Activated naive CD4-positive, alpha-beta T cell treated with anti-CD3 and anti-CD28 coated beads, Interleukin-2, amount 50 U/mL, for 16 hours (primary cell): Measurements from ENCODE around the gene ASCC3.
A peak's percentile ranks its signal among the peaks of the same experiment; 100 is the strongest.

ENCODE experiments used
- DNase-seq: peaks from one replicate; pipeline ENCODE4 v3.0.0-alpha.2; 2020

ASCC3 gene

DNA sequence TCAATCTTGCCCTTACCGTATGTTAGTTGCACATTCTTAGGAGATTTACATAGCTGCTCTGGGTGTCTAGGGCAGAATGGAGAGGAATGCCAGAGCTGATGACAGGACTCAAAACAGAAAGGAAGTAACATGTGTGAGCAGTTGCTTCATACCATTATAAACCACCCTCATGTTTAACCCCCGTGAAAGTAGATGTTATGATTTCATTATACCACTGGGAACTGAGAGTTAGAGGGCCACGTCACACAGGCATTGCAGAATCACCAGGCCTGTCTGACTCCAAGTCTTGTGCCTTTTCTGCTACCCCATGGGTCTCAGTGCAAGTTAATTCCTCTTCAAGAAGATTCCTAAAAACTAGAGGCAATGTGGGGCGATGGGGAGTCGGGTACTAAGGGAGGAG lies 392.9 kb downstream of the ASCC3 start:
- no peak for DNase-seq

DNA sequence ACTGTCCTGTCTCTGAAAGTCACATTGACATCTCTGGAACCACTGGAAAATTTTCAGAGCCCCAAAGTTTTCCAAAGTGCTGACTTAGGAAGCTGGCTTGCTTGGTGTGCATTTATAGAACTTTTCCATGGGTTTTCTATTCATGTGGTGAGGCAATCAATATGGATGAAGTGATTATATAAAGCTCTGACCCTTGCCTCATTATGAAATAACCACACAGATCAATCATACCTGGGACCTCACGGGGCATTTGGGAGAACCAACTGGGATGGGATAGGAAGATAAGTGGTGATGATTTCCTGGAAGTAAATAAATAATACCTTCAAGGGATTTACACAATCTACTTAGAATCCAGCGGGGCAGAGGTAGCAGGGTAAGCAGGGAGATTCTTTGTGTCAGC lies 393.5 kb downstream of the ASCC3 start:
- DNase-seq = no peak

DNA sequence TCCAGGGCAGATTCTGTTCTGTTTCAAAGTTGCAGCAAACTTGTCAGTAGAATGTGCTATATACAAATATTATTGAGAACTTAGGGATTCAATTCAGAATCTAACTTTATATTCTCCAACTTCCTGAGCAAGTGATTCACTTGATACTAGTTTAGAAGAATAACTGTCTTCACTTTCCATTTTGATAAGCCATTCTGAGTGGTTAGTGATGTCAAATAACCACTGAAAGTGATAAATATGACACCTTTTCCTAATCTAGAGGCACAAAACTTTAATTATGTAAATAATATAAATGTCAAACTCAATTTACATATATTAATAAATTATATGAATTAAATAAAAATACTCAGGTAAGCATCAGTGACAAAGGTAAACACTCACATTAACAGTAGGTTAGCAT lies 395.9 kb downstream of the ASCC3 start:
- no peak for DNase-seq

DNA sequence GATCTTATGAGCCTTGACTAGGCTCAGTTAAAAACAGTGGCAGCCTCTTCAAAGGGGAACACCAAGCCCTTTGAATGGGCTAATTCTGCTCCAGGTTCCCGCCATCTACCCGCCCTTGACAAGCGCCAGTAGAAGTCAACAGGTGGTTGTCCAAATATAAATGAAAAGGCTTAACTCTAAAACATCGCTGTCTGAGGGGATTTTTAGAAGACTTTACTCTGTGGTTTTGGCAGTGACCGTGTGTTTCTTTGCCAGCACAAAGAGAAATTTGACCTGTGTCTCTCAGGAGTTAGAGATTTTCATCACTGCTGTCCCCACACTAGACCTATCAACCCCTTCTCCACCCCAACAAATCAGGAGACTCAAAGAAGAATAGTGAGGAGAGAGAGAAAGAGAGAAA lies 396.7 kb downstream of the ASCC3 start:
- no peak for DNase-seq

DNA sequence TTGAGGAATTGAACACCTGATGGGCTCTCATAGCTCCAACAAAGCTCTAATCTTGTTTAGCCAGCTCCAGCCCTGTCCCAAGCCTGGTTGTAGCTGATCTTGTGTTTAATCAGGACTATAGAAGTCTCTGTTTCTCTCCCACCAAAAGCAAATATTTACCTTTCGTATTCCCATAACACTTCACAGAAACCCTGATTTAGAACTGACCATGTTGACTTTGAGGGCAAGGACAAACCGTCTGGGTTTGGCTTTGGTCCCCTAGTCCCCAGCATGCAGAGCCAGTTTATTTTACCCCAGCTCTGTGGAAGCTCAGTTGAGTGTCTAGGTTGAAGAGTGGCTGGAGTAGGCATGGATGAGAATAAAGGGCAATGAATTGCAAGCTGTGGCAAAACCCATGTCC lies 398.4 kb downstream of the ASCC3 start:
- no peak for DNase-seq

DNA sequence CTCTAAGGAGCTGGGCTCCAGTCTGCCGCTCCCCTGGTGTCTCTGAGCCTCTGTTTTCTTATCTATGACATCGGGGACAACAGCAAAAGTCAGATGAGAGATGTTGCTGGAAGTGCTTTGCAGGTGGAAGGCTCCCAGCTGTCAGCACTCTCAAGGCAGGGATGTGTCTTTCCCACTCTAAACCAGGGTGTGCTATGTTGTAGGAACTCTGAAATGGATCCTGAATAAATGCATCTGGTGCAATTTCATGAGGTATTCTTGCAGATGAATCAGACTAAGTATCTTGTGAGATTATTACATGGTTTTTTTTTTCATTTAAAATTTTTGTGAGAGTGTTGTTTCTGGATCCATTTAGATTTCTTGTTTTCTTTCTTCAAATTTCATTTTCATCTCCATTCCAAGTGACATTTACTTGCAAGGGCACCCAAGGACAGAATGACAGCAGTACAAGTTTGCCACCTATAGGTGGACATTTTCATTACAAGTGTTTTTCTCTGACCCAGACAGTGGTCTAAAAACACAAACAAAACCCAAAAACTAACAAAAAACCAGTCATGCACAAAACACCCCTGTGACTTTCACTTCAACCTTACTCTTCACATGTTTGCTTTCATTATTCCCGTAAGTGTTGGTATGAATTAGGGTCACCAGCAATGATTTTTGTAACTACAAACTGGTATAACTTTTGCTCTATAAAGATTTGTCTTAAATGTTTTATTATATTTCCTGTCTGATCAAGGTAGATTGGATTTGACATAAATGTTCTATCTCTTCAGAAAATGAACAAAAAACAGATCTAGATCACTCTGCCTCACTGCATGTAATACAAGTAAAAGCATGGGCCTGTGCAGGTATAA lies 401.7 kb downstream of the ASCC3 start:
- no peak for DNase-seq

DNA sequence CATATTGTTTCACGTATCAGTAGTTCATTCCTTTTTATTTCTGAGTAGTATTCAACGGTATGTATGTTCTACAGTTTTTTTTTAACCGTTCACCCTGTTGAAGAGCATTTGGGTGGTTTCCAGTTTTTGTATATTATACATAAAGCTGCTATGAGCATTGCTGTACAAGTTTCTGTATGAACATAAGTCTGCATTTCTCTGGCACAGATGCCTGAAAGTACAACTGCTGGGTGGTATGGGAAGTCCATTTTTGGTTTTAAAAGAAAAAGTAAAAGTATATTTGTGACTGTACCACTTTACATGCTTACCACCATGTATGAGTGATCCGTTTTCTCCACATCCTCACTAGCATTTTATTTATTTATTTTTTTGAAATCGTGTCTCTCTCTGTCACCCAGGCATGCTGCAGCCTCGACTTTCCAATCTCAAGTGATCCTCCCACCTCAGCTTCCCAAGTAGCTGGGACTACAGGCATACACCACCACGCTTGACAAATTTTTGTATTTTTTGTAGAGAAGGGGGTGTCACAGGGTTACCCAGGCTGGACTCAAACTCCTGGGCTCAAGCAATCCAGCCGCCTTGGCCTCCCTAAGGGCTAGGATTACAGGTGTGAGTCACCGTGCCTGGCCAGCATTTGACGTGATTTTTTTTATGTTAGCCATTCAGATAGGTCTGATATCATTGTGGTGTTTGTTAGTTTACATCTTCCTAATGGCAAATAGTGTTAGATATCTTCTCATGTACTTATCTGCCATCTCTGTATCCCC lies 405.4 kb downstream of the ASCC3 start:
- DNase-seq = no peak

DNA sequence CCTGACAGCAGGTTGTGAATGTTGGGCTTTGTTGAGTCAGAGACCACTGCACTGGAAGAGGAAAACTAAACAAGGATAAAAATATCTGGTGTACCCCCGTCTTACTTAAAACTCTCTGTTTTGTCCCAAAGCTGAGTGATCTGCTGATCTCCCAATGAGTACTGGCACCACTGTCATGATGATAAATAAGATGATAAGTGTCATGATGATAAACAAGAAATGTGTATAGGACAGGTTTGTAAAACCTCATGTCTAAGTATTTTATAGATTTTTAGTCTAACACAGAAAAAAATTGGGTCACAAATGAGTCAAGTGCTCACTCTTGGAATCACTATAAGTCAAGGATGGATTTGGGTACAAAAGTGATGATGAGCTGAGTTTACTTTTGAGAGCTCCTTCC lies 407.9 kb downstream of the ASCC3 start:
- DNase-seq = no peak

DNA sequence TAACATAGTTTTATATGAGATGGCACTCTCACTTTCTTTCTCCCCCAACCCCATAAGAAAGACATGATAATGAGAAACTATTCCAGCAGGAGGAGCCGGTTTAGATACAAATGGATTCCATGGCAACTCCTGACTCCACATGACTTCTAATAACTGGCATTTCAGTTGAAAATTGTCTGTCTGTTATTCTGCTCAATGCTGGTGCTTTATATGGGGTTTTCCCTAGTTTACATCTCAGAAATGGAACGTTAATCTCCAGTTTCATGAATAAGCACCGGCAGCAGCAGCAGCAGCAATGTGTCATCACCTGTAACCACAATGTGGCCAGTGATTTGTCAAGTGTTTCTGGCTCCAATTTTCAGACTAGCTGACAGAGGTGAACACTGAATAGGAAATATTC lies 408.5 kb downstream of the ASCC3 start:
- no peak for DNase-seq

DNA sequence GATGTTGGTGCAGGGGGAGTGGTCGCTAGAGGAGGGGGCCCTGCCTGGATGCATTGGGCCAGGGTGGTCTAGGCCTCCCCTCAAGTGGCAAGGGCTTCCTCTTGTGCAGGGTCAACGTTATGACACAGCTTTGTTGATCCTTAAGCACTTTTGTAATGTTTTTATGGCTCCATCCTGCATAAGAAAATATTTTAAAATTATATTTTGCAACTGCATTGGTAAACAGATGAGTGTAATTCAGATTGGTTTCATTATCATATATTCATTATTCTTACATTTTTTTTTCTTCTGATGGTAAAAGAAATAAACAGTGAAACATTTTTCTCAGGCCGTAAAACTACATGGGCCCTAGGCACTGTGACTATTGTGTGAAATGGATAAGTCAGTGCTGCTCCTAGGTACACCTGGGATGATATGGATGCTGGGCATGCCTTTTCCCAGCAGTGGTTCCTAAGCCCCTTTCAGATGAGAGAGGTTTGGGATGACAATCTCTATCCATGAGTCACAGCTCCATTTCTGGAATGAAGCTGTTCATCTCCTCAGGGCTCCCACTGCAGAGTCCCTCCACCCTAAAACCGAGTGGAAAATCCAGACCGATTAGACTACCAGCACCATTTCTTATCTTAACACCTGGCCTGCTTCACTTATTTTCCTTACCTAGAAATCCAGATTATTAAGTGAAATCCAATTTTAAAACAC lies 410.6 kb downstream of the ASCC3 start:
- DNase-seq = no peak

DNA sequence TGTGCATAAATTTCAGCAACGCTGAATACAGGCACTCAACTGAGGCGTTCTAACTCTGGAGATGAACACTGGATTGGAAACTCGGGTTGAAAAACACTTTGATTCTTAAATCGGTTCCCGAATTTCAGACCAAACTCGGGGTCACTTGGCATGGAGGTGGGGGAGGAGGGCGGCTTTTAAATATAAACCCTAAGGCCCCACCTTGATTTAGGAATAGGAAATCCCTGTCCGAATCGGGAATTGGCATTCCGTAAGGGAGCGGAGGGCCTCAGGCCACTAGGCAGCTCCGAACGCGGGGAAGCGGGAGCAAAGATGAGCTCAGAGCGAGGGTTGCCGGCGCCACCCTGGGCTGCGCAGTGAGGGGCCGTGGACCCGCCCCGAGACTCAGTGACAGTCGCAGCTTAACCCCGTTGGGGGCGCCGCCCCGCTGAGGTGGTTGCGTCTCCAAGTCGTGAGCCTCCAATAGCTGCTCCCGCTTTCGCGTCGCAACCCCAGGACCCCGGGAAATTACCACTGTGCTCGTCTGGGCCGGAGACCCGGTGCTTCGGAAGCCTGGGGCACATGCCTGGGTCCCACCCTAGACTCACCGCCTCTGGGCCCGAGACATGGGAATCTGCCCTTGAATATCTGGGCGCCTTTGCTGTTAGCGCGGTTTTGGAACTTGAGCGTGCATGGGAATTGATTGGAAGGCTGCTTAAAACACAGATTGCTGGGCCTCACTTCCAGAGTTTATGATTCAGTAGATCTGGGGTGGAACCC lies 411.8 kb downstream of the ASCC3 start:
- no peak for DNase-seq

DNA sequence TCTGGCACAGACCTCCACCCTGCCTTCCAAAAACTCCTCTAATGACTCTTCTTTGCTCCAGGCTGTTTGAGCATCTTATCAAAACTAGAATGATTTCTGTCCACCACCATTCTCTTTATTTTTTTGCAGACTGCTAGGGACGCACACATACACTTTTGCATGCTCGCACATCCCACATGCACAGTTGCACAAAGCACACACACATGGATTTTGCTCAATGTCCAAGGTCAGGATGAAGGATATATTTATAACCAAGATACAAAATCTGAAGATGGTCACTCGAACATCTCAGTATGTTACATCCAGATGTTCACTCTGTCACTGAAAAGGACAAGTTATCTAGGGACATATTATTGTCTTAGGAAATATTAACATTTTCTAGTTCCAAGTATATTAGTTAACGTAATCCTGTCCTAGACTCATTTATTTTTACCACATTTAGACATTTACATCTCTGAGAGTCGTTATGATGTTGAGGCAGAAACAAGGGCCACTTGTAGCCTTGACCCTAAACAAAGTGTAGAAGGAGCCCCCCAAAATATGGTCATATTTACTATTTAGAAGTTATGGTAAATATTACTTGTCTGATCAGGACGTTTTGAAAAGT lies 413.0 kb downstream of the ASCC3 start:
- no peak for DNase-seq

DNA sequence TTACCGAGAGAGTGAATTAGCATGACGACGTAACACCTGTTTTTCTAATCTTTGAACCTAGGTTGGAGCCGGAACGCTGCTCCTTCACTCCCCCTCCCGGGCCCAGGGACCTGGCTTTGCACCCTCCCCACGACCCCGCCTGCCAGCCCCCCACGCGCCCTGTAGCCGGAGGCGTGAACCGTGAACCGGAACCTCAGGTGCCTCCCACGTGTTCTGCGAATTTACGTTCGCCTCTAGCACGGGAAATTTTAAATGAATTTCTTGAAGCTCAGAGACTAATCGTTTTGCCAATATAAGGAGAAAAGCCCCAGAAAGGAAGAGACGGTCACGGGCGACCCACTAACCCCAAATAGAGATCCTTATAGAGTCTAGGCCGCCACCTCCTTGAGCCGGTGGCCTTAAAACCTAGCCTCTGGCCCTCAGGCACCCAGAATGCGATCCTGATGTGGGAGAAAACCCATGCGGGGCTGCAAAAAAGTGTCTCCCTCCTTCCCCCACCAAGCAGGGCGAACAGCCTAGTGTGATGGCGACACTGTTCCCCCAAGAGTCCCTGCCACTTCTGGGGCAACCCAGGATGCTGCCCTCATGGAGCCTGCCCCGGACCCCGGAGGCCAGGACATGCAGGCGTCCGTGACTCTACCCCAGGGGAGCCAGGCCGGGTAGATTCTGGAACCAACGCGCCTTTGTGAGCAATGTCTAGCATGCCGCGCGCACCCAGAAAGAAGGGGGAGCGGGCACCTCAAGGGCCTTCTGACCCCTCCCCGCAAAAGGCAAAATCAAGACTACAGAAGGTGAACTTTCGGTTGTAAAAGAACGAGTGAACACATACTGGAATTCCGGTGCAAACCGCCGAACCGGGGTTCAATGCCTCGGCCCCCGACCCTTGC lies 413.8 kb downstream of the ASCC3 start:
- DNase-seq = no peak

DNA sequence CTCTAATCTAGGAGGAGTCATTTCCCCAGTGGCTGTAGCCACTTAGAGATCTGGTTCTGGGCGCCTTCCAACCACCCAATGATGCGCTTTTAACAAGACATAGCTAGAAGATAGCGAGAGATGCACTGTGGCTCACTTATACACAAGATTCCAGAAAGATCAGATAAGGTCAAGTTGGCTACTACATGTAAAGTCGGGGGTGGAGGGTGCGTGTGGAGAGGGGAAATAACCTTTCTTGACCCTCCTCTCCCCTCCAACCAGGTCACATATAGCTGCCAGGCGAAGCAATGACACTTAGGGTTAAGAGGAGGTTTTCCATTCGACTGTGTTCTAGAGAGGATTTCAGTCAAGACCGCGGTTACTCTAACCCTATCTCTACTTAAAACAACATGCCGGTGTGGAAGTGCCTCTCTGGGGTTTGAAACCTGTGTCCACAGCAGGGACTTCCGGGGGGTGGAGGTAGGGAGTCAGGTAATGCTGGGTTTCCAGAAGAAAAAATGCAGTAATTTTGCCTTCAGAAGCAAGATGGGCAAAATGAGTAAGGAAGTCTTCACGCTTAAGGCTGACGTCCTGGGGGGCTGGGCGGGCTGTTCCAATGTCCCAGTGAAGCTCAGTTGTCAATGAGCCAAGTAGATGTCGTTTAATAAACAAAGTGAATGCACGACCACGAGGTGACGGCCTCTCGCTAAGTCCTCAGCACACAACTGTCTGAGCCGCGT lies 414.6 kb downstream of the ASCC3 start:
- no peak for DNase-seq

DNA sequence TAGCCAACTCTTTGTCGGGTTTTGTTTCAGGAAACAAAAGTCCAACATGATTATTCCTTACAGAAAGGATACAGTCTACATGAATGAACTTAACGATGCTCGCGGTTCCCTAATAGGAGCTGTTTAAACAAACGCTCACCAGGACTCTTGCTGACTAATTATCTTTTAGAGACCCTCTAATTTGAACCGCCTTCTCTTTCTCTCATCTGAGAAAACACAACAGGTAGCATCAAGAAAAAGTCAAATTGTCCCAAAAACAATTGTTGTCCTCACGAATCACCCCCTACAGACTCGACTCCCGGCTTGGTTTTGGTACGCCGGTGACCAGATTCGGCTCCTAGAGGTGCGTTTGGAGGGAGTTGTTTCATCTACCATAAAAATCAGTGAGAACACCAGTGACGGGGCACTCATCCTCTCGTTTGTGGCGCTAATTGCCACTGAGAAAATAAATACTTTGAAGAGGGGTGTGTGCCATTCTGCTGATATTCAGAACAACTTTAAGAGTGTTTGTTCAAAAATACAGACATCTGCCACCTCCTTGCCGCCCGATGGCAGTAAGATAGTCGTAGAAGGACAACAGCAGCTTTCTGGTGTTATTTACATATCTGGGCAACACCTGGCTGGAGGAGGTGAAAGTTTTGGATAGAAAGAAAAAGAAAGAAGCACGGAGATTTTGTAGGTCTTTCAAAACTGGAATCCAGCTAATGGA lies 415.3 kb downstream of the ASCC3 start:
- DNase-seq = no peak

DNA sequence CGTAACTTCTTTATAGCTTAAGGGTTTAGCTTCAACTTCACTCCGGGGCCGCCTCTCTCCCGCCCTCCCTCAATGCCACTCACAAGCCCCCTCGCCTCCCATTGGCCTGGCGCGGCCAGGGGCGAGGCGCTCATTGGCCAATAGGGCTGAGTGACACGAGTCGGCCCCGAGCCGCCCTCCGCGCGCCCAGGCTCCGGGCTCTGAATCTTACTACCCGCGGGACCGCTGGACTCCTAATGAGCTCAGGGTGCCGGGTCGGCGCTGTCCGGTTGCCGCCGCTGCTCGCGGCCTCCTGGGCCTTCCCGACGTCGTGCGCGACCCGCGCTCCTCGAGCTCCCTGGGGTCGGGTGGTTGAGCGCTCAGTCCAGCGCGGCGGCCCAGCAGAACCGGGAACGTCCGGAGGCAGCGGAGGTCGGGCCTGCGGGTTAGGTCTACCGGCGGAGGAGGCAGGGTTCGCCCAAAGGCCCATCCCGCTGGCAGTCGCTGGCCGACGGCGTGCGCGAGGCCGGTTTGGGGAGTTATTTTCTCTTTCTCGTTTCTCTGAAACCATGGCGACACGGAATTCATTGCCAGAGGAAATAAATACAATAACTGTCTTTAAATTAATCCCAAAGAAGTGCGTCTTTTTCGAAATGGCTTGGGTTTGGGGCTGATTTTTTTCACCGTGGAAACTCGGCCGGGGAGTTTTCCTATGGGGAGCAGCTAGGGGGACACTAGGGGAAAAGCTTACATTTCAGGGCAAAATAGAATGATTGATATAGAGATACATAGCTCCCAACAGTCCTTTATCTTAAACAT lies 416.0 kb downstream of the ASCC3 start, which contains the start of gene SIM1:
SIM1 (minus strand) TSS at position 19 of the 798 bp plus-strand sequence. CDS start 1,453 bp downstream, outside the sequence.
- DNase-seq = peak; percentile 12

DNA sequence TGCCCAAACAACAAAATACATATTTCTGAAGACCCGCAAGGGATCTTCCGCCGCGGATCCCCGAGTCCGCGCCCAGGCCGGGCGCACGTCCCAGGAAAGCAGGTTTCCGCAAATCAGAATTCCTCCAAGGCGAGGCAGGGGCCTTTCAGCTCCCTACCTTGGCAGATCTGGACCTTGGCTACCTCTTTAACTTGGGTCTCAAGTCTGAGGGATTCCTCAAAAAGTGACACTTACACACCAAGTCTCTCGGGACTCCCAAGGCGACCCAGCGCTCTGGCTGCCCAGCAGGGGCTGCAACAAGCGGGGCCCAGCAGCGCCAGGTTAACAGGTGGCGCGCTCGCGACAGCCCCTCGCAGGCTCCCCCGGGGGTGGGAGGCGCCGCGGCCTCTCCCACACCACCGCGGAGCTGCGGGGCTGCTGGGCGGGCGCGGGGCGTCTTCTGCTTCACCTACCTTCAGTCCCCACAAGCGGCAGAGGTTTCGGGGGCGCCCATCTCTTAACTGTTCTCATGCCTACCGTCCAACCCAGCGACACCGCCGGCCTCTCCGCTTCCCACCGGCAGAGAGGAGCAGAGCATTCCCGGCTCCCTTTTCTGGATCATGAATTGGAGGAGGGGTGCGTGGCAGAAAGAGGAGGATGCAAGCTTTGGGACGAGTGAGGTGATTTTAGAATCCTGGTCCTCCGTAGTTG lies 416.8 kb downstream of the ASCC3 start:
- DNase-seq = no peak

DNA sequence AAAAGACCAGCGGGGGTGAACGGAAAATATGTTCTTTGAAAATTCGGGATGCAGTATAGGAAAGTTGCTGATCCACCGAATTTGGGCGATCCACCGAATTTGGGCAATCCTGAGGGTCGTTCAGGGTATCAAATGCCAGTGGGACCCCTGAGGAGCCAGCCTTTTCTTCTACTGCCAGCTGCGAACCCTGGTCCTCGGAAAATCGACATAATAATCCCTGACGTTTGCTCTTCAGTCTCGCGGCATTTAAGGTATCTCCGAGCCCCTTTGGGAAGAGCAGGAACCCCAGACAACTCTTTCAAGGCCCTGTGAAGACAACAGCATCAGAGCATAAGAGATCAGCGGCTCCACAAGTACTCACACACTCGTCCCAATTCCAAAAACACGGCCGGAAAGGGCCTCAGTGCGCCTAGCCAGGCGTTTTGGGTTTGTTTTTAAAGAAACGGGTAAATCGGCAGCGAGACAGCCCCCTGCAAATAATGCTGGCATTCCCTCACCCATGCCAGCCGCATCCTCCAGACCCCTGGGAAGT lies 417.4 kb downstream of the ASCC3 start:
- DNase-seq = no peak
